Neural cell (in vitro differentiated cells): Measurements from ENCODE around the gene TFDP1.

Experiments used
- EZH2 ChIP-seq: fragments of 200-600, 300-800 bp; shearing (Covaris generic), sonication (generic); IDR thresholded peaks from 2 replicates; pipeline ENCODE4 v1.6.1; 2014; ENCODE audit warnings: antibody characterized with exemption, low read length, borderline replicate concordance, mild to moderate bottlenecking; ENCODE audit not compliant: insufficient read depth, poor library complexity, severe bottlenecking
- TAF1 ChIP-seq: IDR thresholded peaks from 2 replicates; pipeline ENCODE4 v1.6.1; 2012; ENCODE audit warnings: low read depth
- TF ChIP-seq, protein P1 (sequence below): fragments of 450-650 bp; IDR thresholded peaks from 2 replicates; pipeline ENCODE4 v1.5.1; 2014; ENCODE audit warnings: antibody characterized with exemption, mild to moderate bottlenecking, moderate library complexity; ENCODE audit not compliant: poor library complexity, severe bottlenecking
- TF ChIP-seq, protein P2 (sequence below): IDR thresholded peaks from 2 replicates; pipeline ENCODE4 v1.6.1; 2012; ENCODE audit warnings: borderline replicate concordance

DNA sequence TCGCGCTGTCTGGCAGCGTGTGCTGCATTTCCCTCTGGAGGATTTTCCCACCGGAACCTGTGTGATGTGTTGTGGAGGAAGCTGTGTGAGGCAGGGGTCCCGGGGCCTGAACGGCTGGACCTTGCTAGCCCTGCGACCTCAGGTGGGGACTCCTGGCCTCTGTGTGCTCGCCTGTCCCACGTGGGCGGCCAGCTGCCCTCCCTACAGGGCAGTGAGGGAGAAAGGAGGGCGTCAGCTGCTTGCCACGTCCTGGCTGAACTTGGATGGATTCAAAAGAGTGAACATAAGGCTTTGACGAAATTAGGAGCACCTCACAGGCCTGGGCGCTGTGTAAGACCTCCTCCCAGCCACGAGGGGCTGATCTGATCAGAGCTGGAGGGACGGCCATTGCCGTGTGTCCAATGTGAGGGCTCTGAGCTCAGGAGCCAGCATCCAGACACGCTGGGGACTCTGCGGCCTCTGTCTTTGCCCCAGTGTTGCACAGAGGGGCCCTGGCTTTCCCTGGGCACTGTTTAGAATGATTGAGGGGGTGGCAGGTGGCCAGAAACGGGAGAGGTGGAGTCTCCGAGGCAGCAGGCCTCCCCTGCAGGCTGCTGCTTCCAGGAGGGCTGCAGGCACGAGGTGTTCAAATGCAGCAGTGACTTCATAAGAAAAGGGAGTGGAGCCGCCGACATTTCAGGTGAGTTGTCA, 13.0 kb downstream of the TFDP1 start:
- TF ChIP-seq EZH2 (no peak), TAF1 (no peak)
- TF ChIP-seq, protein P1, sequence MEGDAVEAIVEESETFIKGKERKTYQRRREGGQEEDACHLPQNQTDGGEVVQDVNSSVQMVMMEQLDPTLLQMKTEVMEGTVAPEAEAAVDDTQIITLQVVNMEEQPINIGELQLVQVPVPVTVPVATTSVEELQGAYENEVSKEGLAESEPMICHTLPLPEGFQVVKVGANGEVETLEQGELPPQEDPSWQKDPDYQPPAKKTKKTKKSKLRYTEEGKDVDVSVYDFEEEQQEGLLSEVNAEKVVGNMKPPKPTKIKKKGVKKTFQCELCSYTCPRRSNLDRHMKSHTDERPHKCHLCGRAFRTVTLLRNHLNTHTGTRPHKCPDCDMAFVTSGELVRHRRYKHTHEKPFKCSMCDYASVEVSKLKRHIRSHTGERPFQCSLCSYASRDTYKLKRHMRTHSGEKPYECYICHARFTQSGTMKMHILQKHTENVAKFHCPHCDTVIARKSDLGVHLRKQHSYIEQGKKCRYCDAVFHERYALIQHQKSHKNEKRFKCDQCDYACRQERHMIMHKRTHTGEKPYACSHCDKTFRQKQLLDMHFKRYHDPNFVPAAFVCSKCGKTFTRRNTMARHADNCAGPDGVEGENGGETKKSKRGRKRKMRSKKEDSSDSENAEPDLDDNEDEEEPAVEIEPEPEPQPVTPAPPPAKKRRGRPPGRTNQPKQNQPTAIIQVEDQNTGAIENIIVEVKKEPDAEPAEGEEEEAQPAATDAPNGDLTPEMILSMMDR: no peak
- TF ChIP-seq, protein P2, sequence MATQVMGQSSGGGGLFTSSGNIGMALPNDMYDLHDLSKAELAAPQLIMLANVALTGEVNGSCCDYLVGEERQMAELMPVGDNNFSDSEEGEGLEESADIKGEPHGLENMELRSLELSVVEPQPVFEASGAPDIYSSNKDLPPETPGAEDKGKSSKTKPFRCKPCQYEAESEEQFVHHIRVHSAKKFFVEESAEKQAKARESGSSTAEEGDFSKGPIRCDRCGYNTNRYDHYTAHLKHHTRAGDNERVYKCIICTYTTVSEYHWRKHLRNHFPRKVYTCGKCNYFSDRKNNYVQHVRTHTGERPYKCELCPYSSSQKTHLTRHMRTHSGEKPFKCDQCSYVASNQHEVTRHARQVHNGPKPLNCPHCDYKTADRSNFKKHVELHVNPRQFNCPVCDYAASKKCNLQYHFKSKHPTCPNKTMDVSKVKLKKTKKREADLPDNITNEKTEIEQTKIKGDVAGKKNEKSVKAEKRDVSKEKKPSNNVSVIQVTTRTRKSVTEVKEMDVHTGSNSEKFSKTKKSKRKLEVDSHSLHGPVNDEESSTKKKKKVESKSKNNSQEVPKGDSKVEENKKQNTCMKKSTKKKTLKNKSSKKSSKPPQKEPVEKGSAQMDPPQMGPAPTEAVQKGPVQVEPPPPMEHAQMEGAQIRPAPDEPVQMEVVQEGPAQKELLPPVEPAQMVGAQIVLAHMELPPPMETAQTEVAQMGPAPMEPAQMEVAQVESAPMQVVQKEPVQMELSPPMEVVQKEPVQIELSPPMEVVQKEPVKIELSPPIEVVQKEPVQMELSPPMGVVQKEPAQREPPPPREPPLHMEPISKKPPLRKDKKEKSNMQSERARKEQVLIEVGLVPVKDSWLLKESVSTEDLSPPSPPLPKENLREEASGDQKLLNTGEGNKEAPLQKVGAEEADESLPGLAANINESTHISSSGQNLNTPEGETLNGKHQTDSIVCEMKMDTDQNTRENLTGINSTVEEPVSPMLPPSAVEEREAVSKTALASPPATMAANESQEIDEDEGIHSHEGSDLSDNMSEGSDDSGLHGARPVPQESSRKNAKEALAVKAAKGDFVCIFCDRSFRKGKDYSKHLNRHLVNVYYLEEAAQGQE: no peak
